IMR-90 (cell line): ENCODE data around the gene LDLRAD3. TPM values are rescaled to one million over a fixed set of nuclear protein-coding genes. Genes with fewer than 3 reads are reported as not detected.

Source experiments
- MAZ ChIP-seq: IDR thresholded peaks from 2 replicates; pipeline ENCODE4 v1.6.1; 2012; ENCODE audit warnings: low read depth, mild to moderate bottlenecking, low read length, improper control_type of control experiment, moderate library complexity, borderline replicate concordance
- NFE2L2 ChIP-seq: fragments of 150-350 bp; IDR thresholded peaks from 2 replicates; pipeline ENCODE4 v1.6.1; 2016; ENCODE audit warnings: low read depth, mild to moderate bottlenecking, low read length
- polyA plus RNA-seq, 3 experiments: library from polyadenylated mRNA; depleted of rRNA; stranded (reverse); fragments of >200 nt; gene quantifications; 2 replicates each; pipeline ENCODE4 v1.2.3, GENCODE V29; 2012; ENCODE audit warnings: low replicate concordance in 1 of 3
- total RNA-seq: library from RNA; depleted of rRNA; stranded (reverse); fragments of >200 nt; gene quantifications from 2 replicates; pipeline ENCODE4 v1.2.3, GENCODE V29; 2012
- TF ChIP-seq, protein P1 (sequence below): conservative IDR thresholded peaks from 2 replicates; pipeline ENCODE4 v1.5.1; 2012; ENCODE audit warnings: mild to moderate bottlenecking, low read depth, low read length, improper control_type of control experiment

The LDLRAD3 gene
- total and polyA plus RNA-seq, 2 of the 4 experiments (the other 2 are of a cell fraction) = 2.7 to 6.4 TPM

DNA sequence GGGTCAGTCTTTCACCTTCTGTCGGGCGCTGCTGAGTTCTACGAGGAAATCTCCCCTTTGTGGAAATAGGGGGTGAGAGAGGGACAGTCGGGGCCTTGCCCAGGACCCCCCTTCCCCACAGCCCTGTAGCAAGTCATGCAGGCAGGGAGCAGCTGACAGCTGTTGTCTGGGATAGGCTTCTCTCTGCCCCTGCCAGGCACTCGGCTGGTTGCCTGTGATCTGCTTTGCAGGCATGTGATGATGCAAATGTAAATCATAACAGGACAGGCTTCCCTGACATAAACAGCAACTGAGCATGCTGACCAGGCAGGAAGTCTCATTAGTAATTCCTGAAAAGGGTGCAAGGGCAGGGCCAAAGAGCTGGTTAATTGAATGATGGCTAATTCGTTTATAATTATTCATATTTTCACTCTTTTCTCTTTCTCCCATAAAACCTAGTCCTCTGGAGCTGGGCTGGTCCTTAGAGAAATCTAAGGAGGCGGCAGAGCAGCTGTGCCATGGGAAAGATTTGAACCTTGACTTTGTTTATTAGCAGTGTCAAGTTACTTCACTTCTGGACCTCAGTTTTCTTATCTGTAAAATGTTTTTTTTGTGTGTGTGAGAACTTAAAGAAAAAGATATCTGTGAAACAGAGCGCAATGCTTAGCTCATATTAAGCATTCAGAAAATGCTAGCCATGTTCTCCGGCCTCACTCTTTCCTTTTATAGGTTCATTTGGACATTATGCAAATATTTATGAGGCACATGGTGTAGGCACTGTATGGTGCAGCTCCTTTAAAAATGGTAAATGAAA lies 129.7 kb downstream of the LDLRAD3 start (continued):
- TF ChIP-seq, protein P1, sequence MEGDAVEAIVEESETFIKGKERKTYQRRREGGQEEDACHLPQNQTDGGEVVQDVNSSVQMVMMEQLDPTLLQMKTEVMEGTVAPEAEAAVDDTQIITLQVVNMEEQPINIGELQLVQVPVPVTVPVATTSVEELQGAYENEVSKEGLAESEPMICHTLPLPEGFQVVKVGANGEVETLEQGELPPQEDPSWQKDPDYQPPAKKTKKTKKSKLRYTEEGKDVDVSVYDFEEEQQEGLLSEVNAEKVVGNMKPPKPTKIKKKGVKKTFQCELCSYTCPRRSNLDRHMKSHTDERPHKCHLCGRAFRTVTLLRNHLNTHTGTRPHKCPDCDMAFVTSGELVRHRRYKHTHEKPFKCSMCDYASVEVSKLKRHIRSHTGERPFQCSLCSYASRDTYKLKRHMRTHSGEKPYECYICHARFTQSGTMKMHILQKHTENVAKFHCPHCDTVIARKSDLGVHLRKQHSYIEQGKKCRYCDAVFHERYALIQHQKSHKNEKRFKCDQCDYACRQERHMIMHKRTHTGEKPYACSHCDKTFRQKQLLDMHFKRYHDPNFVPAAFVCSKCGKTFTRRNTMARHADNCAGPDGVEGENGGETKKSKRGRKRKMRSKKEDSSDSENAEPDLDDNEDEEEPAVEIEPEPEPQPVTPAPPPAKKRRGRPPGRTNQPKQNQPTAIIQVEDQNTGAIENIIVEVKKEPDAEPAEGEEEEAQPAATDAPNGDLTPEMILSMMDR = no peak
- TF ChIP-seq MAZ (peak; percentile 30; the same call in 1 of the 2 replicates), NFE2L2 (peak; percentile 12; the same call in 1 of the 2 replicates)
